GM12872 (cell line): ENCODE results near the gene SPON1.

Experiments
- CTCF ChIP-seq: IDR thresholded peaks from 3 replicates; pipeline ENCODE4 v1.5.1; 2011; ENCODE audit warnings: low read depth, mild to moderate bottlenecking, low read length, moderate library complexity; ENCODE audit not compliant: insufficient read depth

Gene SPON1

GRCh38 chr11:13962562-13963168 is at the start of gene SPON1:
TSS of gene SPON1 (plus strand) at chr11:13962723. CDS start at chr11:13962905, 182 bp downstream.
- TF ChIP-seq CTCF, result no peak

- TF ChIP-seq CTCF, result no peak
Measured at GRCh38 chr11:13917264-13917663, 45.3 kb upstream of the SPON1 start.

GRCh38 chr11:13917904-13918303 is 44.6 kb upstream of the SPON1 start:
- no peak for TF ChIP-seq CTCF

- TF ChIP-seq CTCF, result no peak
Measured at GRCh38 chr11:13920756-13921155, 41.8 kb upstream of the SPON1 start.

GRCh38 chr11:13921545-13921944 is 41.0 kb upstream of the SPON1 start:
- no peak for TF ChIP-seq CTCF

- no peak for TF ChIP-seq CTCF
Measured at GRCh38 chr11:13923182-13923581, 39.3 kb upstream of the SPON1 start.

- TF ChIP-seq CTCF, result no peak
Measured at GRCh38 chr11:13923716-13924650, 38.5 kb upstream of the SPON1 start.
